Endothelial cell of umbilical vein (primary cell): ENCODE results near the gene MAX.

Experiments used
- CTCF ChIP-seq, 2 donors: IDR thresholded peaks; 1 replicate in 1 of 2; 2 replicates in 1 of 2; pipeline ENCODE4 v1.5.1; 2011; ENCODE audit warnings: low read length in 2 of 2, mild to moderate bottlenecking in 2 of 2, moderate library complexity in 2 of 2, control low read depth in 1 of 2, inconsistent platforms in 1 of 2, low read depth in 1 of 2; ENCODE audit not compliant: insufficient read depth in 1 of 2; ENCODE audit errors: extremely low read depth in 1 of 2
- EZH2 ChIP-seq: IDR thresholded peaks from 2 replicates; pipeline ENCODE4 v1.6.1; 2012; ENCODE audit warnings: borderline replicate concordance, low read depth, mild to moderate bottlenecking, moderate library complexity, low read length, inconsistent platforms; ENCODE audit not compliant: severe bottlenecking
- GATA2 ChIP-seq: IDR thresholded peaks from 2 replicates; pipeline ENCODE4 v1.7.0; 2011; ENCODE audit warnings: low read depth, mild to moderate bottlenecking, moderate library complexity, mixed read lengths, low read length; ENCODE audit not compliant: insufficient read length, insufficient read depth
- JUN ChIP-seq: IDR thresholded peaks from 2 replicates; pipeline ENCODE4 v1.6.1; 2011; ENCODE audit warnings: borderline replicate concordance, low read depth; ENCODE audit not compliant: insufficient read length, insufficient read depth
- MAX ChIP-seq: IDR thresholded peaks from 2 replicates; pipeline ENCODE4 v1.6.1; 2011; ENCODE audit not compliant: insufficient read depth, insufficient read length
- MYC ChIP-seq: IDR thresholded peaks from one replicate; pipeline ENCODE4 v1.6.1; 2011; ENCODE audit warnings: mild to moderate bottlenecking, low read depth, low read length
- POLR2A ChIP-seq: IDR thresholded peaks from 2 replicates; pipeline ENCODE4 v1.6.1; 2012; ENCODE audit warnings: low read depth, mild to moderate bottlenecking, control low read depth, low read length
- POLR2AphosphoS5 ChIP-seq: IDR thresholded peaks from 2 replicates; pipeline ENCODE4 v1.6.1; 2012; ENCODE audit warnings: low read depth, mild to moderate bottlenecking, control low read depth, low read length, moderate library complexity; ENCODE audit not compliant: insufficient read depth

DNA sequence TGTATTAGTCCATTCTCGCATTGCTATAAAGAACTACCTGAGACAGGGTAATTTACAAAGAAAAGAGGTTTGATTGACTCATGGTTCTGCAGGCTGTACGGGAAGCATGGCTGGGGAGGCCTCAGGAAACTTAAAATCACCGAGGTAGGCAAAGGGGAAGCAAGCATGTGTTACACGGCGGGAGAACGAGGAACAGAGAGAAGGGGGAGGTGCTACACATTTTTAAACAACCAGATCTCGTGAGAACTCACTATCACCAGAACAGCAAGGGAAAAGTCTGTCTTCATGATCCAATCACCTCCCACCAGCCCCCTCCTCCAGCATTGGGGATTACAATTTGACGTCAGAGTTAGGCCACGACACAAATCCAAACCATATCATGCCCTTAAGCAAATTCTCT, 13.3 kb upstream of the MAX start:
- no peak for TF ChIP-seq CTCF (IDR thresholded peaks at IDR 0.05; ENCODE audit: extremely low read depth in 1 of 2, insufficient read depth in 1 of 2, low read depth in 1 of 2, low read length in 2 of 2)
- TF ChIP-seq MAX = no peak
- TF ChIP-seq POLR2A = no peak
- no peak for TF ChIP-seq POLR2AphosphoS5
- no peak for TF ChIP-seq EZH2
- no peak for TF ChIP-seq JUN
- TF ChIP-seq GATA2 = no peak
- TF ChIP-seq MYC = no peak
